GM19372 (cell line): ENCODE data around the gene ALAS1.
"Not testable (repeated sequence)": the region's sequence is repeated elsewhere in the genome, so short reads cannot be mapped to it uniquely, and the experiment has no call there.

Experiments used
- ATAC-seq: cut with Tn5 transposase; IDR thresholded peaks from one replicate; pipeline ENCODE4 v1.9.1; 2021; ENCODE audit warnings: mild to moderate bottlenecking, low read depth, moderate library complexity; ENCODE audit not compliant: unreplicated experiment

Gene ALAS1

DNA sequence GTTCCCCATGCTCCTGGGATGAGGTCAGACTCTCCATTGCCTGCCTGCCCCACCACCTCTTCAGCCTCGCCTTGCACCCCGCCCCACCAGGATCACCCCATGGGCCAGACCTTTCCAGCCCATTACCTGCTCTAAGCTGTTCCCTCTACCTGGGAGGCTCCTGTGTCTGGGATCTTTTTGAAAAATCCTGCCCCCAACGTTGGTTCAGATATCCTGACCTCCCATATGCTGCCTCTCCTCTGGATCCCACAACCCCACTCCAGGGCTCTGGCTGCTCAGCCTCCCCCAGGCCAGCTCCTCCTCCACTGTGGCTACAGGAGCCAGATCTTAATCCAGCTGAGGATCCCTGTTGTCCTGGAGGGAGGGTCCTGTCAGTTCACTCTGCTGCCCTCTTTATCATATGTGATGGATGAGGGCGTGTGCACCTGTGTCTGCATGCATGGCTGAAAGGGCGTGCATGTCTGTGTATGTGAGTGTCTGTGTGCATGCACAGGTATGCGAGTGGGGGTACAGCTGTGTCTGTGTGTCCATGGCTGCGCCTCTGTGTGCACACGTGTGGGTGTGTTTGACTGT is 21.7 kb upstream of the ALAS1 start:
- ATAC-seq: no peak

DNA sequence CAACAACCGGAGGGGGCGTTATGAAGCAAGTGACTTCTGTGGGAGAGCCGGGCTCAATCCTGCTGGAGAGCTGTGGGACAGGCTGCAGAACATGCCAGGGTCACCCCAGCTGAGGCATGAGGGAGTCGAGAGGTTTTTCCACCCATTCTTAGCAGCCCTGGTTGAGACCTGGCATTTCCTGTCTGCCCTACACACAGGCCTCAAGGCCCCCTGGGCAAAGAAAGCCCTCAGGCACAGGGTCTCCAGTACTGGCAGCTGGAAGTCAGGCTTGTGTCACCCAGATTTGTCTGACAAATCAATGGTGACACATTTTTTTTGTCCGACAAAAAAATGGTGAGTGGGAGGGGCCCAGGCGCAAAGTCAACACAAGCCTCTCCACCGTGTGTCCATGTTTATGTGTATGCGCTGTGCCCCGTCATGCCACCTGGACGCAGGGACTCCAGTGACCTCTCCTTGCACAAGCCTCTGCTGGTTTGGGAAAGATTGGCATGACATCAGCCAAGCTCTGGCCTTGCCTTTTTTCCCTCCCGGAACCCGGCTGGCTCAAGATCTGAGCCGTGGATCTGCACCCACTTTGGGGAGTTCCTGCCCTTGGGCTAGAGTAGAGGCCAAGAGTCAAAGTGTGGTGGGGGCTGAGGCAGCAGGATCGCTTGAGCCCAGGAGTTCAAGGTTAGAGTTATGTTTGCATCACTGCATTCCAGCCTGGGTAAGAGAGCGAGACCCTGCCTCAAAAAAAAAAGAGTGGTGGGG is 20.8 kb upstream of the ALAS1 start:
- ATAC-seq: no peak

DNA sequence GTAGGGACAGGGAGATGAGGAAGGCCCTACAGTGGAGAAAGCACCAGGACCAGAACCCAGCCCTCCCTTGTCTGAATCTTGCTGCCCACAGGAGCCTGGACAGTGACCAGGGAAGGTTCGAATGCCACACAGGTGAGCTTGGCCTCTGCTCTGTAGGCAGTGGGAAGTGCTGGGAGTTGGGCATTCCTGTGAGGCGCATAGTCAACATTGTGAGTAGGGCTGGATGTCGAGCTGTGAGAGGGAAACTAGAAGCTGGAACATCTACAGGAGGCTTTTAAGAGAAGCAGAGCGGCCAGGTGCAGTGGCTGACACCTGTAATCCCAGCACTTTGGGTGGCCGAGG is 20.3 kb upstream of the ALAS1 start:
- ATAC-seq: no peak

DNA sequence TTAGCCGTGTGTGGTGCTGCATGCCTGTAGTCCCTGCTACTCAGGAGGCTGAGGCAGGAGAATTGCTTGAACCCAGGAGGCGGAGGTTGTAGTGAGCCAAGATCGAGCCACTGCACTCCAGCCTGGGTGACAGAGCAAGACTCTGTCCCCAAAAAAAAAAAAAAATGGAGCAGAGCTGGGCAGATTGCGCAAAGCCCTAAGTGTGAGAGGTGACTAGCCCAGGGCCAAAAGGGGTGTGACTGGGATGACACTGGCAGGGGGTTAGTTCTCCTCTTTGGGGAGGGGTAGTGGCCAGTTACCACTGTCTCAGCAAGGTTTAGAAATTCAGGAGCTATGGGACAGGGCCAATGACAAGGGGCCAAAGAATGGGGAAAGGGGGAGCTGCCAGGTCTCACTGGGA is 19.8 kb upstream of the ALAS1 start:
- not testable (repeated sequence) for ATAC-seq

DNA sequence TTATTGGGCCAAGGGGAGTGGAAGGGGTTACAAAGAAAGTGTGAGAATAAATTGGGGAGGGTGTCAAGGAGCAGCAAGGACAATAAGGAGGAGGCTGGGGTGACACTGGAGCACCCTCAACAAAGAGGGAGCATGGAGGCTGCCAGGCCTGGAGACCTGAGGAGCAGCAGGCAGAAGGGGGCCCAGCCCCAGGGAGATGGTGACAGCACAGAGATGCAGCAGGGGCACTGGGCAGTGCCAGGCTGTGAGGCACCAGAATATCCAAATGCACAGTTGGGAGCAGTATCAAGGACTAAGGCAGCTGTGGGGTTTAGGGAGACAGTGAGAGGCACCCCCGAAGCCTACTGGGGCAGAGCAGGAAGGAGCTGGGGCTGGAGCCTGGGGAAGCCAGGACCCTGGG is 19.4 kb upstream of the ALAS1 start:
- no peak for ATAC-seq

DNA sequence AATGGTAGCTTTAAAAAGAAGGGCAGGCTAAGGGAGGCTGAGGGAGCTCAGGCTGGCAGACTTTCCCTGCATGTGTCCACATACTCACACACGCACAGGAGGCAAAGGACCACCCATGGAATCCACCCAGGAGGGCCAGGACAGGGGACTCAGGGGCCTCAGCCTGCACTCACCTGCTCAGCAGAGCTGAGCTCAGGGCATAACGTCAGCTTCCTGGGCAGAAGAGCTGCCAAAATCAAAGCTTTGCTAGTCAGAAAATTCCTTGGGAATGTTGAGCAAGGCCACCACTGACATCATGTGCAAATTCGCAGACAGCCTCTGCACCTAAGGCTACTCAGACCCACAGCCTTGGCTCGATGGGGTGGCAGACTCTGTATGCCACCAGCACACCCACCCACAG is 16.4 kb upstream of the ALAS1 start:
- ATAC-seq: no peak

DNA sequence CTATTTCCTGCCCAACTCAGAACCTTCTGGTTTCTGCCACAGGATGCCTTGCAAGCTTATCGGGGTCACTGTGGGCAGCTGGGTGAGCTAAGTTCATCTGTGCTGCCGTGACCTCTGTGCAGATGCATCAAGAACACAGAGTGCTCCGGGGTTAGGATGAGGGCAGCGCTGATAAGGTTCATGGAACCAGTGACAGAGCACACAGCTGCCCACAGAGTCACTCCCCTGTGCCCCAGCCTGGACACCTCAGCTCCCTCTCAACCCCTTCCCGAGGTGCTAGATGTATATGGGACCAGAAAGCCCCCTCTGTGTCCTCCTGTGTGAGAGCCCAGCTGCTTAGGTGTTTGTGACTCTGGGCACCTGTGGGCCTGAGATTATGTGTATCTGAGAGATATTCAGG is 15.8 kb upstream of the ALAS1 start:
- no peak for ATAC-seq

DNA sequence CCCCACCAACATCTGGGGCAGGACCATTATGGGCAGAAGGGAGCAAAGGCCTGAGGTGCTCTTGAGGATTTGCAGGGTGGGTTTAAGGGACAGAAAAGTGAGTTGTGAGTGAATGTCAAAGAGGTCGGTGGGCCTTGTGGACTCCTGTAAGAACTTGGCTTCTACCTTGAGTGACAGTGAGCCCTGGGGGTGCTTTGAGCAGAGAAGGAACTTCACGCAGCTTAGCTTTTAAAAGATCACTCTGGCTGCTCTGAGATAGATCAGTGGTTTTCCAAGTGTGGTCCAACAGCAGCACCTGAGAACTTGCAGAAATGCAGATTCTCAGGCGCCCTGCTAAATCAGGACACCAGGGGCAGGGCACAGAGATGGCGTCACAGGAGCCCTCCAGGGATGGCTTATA is 15.3 kb upstream of the ALAS1 start:
- ATAC-seq: no peak

DNA sequence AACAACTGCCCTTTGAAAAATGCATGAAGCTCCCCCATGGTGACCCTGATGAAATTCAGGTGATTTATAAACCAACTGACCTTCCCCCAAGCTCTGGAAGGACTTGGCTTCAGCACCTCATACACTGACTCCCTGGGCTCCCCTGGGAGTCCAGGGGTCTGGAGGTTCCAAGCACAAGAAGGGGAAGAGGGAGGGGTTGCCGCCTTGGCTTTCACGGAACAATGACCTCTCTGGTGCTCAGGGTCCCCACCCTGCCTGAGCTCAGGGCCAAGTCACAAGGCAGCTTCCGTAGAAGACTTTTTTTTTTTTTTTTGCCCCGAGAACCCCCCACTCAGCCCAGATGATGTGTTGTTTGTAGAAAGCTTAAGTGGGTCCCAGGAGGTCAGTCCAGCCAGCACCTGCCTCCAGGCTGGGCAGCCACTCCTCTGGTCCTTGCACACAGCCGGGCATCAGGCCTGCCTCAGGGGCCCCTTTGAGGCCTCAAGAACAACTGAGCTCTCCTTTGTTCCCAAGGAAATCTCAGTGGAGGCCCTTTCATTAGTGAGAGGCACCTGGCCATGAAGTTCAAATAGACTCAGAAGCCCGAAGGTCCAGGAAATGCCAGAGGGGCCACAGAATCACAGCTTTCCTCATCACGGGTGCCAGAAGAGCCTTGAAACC is 14.0 kb upstream of the ALAS1 start:
- ATAC-seq: no peak

DNA sequence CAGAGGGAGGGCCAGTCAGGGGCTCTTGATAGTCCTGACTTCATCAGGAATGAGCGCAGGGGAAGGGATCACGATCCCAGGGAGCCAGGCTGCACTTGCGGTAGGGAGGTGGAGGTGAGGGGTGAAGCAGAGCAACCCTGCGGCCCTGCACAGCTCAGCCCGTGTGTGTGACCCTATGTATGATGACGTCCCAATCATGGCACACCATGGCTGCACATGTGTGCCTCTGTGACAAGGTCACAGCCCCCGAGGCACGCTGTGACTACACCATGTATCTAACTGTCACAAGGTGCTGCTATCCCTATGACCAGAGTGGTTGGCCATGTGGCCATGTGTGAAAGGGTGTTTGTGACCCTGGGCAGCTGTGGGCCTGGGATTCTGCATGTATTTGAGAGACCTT is 13.3 kb upstream of the ALAS1 start:
- ATAC-seq: no peak

DNA sequence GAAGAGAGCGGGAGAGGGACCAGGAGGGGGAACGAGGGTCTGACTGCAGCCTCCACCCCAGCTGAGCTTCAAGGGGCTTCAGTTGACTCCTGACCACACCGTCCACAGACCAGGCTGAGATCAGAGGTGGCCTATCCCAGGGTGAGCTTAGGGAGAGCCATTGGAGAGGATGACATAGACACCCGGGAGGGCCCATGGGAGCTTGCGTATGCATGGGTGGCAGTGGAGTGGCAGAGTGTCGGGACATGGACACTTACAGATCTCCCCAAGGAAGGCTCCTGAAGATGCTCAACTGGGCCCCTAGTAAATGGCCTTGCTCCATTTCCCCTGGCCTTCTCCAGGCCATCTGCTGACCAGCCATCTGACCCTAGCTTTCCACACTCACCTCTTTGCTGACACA is 12.6 kb upstream of the ALAS1 start:
- ATAC-seq: no peak

DNA sequence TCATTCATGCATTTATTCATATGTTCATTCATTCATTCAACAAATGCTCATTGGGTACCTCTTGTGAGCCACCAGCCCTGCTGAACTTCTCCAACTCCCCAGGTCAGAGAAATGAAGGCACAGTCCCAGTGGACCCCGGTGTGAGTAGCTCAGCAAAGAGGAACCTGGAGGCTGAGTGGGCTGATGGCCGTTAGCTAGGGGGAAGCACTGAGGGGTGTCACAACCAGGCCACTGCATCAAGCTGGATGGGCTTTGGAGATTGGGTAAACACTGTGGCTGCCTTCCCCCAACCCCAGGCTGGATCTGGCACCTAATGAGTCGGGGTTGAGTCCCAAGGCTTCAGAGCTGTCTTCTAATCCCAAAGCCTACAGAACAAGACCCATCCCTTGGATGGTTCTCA is 12.1 kb upstream of the ALAS1 start:
- no peak for ATAC-seq

DNA sequence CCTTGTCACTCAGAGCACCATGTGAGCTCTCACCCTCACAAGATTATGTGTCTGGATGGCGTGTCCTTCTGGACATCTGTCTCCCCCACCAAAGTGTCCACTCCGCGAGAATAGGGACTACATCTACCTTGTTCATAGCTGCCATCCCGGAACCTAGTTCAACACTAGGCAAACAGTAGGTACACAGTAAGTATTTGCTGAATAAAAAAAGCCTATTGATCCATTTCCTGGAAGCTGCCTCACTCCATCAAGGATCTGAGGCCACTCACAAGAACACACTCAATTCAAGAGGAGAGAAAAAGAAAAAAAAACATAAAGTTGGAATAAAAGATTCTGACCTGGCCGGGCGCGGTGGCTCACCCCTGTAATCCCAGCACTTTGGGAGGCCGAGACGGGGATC is 11.2 kb upstream of the ALAS1 start:
- no peak for ATAC-seq

DNA sequence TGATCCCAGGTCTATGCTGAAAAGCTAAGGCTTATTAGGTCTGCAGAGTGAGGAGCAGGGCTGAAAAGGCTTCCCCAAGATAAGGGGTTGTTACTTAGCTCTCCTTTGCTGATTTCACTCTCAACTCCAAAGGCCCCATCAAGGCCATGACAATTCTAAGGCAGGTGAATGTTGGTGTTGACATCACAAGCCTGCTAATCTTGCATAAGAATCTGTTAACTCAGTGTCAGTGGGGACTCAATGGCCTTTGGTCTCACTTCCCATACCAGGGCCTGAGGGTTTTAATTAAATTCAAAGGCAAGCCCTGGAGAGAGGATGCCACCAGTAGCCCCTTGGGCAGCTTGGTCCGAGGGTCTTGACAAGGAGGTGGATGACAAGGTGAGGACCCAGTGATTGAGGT is 9.4 kb upstream of the ALAS1 start:
- no peak for ATAC-seq

DNA sequence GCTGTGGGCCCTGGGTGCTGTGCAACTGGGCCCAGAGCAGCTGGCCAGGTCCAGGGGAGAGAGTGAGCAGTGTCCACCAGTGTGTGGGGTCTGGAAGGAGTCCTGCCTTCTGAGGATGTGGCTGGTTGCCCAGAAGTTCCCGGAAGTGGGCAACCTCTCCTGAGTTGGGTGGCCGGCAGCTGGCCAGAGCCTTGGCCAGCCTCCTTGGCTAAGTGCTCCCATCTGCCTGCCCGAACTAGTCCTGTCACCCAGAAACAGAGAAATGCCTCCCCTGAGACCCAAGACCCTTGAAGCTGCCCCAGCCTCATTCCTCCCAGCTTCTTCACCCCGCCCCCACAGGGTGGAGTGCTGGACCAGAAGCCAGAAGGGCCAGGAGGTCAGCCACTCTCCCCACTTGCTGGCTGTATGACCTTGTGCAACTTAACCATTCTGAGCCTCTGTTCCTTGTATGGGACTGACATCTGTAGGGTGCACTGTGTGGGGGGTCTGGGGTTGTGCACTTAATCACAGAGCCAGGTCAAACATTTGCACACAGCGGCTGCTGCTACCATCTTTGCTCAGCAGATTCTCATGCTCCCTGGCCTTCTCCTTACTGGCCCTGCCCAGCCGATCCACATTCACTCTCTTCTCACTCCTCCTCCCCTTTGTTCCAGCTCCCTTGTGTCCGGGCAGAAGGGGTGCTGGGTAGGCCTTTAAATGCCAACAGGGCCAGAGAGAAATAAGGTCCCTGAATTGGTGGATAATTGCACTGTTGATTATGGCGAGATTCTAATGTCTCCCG is 7.5 kb upstream of the ALAS1 start:
- no peak for ATAC-seq

DNA sequence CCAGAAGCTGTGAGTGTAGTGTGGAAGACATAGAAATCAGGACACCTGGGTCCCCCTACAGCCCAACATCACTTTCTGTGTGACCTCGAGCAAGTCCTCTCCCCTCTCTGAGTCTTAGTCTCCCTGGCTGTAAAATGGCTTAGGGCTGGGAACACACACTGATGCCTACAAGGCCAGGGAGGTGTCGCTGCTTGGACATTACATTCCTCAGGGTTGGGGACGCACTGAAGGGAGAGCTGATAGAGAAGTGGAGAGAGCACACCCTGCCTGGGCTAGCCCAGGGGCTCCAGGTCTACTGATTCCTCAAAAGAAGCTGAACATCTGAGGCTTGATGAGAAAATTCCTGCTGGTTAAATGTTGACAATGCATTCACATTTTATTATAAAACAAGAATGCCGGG is 6.3 kb upstream of the ALAS1 start:
- ATAC-seq: no peak

DNA sequence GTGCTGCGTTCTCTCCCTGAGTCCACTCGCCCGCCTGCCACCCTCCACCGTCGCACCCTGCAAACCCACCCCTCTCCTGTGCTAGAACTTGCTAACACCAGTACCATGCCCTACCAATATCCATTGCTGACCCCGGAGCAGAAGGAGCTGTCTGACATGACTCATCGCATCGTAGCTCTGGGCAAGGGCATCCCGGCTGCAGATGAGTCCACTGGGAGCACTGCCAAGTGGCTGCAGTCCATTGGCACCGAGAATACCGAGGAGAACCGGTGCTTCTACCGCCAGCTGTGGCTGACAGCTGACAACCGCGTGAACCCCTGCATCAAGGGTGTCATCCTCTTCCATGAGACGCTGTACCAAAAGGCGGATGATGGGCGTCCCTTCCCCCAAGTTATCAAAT is 4.9 kb upstream of the ALAS1 start:
- no peak for ATAC-seq

DNA sequence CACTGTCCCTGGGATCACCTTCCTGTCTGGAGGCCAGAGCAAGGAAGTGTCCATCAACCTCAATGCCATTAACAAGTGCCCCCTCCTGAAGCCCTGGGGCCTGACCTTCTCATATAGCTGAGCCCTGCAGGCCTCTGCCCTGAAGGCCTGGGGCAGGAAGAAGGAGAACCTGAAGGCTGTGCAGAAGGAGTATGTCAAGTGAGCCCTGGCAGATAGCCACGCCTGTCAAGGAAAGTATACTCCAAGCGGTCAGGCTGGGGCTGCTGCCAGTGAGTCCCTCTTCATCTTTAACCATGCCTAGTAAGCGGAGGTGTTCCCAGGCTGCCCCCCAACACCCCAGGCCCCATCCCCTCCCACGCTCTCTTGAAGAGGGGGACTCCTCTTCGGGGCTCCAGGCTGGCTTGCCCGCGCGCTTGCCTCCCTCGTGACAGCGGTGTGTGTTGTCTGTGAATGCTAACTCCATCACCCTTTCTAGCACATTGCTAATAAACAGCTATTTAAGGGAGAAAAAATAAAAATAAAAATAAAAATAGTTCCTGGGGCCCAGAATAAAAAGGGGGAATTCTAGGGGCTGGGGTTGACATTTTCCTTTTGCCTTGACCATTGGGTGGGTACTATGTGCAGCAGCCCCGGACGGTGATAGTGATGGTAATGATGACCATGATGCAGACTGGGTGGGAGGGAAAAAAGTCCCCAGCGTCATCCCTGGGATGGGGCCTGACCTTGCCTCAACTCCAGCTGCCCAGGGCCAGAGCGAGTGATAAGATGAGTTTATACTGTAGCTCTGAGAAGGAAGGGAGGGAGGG is 3.3 kb upstream of the ALAS1 start:
- ATAC-seq: no peak

DNA sequence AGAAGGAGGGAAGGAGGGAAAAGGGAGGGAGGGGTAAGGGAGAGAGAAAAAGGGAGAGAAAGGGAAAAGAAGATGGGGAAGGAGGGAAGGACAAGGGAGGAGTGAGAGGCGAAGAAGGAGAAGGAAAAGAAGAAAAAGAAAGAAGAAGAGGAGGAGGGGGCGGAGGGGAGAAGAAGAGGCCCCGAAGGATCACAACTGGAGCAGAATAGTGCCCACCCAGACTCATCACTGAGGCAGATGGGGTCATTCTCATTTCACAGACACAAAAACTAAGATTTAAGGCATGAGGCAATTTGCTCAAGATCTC is 2.7 kb upstream of the ALAS1 start:
- ATAC-seq: no peak

DNA sequence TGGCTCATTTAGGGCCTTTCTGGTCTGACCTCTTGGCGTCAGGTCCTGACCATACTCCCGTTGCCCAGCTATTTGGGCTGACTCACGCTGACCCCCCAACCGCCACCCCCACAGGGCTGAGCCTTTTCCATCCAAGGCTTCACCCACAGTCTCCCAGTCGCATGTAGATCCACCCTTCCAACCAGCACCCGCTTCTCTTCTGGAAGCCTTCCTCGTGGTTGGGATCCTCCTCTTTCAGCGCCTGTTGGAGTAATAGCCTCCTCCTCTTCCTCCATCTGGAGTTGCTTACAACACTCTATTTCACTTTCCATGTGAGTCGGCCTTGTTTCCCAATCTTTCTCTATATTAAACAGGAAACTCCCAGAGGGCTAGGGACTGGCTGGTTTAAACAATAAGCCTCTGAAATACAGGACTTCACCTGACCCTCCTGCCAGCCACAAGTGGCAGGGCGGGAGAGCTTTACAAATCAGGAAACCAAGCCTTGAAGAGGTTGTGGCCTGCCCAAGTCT is 2.1 kb upstream of the ALAS1 start:
- no peak for ATAC-seq

DNA sequence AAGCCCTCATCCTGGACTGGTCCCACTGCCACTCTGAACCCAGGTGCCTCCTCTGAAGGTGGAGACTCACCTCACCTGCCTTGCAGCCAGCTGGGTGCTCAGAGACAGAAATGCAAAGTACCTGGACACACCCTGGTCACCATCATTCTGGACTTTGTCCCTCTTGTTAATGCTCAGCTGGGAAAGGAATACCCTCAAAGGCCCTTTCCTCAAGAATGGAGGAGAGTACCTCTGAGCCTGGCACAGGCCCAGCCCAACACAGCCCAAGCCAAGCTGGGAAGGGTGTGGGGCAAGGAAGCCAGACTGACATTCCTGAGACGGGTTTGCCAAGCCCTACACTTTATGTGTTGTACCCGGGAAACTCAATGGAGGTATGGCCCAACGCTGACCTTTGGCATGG is 983 bp upstream of the ALAS1 start:
- ATAC-seq: no peak
